HepG2 (cell line): ENCODE measurements around the gene CHCT1. TPM values are rescaled to one million over a fixed set of nuclear protein-coding genes. Genes with fewer than 3 reads are reported as not detected.

ENCODE experiments used
- BHLHE40 ChIP-seq: IDR thresholded peaks from 2 replicates; pipeline ENCODE4 v1.6.1; 2011; ENCODE audit warnings: low read length, improper control_type of control experiment
- PAWR ChIP-seq: sonication (generic); formaldehyde crosslinking; IDR thresholded peaks from 2 replicates; pipeline ENCODE4 v1.4.0; 2020; ENCODE audit warnings: missing genetic modification reagents, mild to moderate bottlenecking, borderline replicate concordance
- POLR2AphosphoS2 ChIP-seq: IDR thresholded peaks from 2 replicates; pipeline ENCODE4 v1.6.1; 2011; ENCODE audit warnings: low read depth, low read length, improper control_type of control experiment
- RFXANK ChIP-seq: IDR thresholded peaks from 2 replicates; pipeline ENCODE4 v1.6.1; 2016
- ZNF34 ChIP-seq: sonication (generic); formaldehyde crosslinking; IDR thresholded peaks from 2 replicates; pipeline ENCODE4 v1.4.0; 2020; ENCODE audit warnings: mild to moderate bottlenecking, missing genetic modification reagents, borderline replicate concordance
- ZNF441 ChIP-seq: sonication (generic); formaldehyde crosslinking; IDR thresholded peaks from 2 replicates; pipeline ENCODE4 v1.7.0; 2021; ENCODE audit warnings: missing genetic modification reagents, borderline replicate concordance
- ZNF546 ChIP-seq: sonication (generic); formaldehyde crosslinking; conservative IDR thresholded peaks from 2 replicates; pipeline ENCODE4 v1.8.1; 2023; ENCODE audit warnings: mild to moderate bottlenecking, missing genetic modification reagents
- ZNF776 ChIP-seq: sonication (generic); formaldehyde crosslinking; IDR thresholded peaks from 2 replicates; pipeline ENCODE4 v1.4.0; 2020; ENCODE audit warnings: mild to moderate bottlenecking, missing genetic modification reagents
- polyA plus RNA-seq, 8 experiments: library from polyadenylated mRNA; depleted of rRNA in 3 of 8; stranded (reverse) in 7 of 8; unstranded in 1 of 8; fragments of >200 nt; fragmentation: Illumina TruSeq in 4 of 8; extraction: Trizol in 4 of 8; gene quantifications; 2 replicates each; pipeline versions ENCODE4 v1.2.1 to v1.2.3, GENCODE V29; 2011 to 2016; ENCODE audit warnings: low read depth in 4 of 8, missing spikeins in 1 of 8, mixed read lengths in 1 of 8; ENCODE audit not compliant: insufficient read depth in 1 of 8
- total RNA-seq, 5 experiments: library from RNA; depleted of rRNA; stranded (reverse); fragments of >200 nt; fragmentation: Illumina TruSeq; extraction: Trizol; gene quantifications; 2 replicates each; pipeline ENCODE4 v1.2.3, GENCODE V29; 2016; ENCODE audit warnings: low read depth in 1 of 5
- TF ChIP-seq, protein P1 (sequence below): sonication (generic); formaldehyde crosslinking; IDR thresholded peaks from 2 replicates; pipeline ENCODE4 v1.4.0; 2020; ENCODE audit warnings: mild to moderate bottlenecking, missing genetic modification reagents
- TF ChIP-seq, protein P2 (sequence below): sonication (generic); formaldehyde crosslinking; IDR thresholded peaks from 2 replicates; pipeline ENCODE4 v1.5.1; 2020; ENCODE audit warnings: missing genetic modification reagents, mild to moderate bottlenecking, borderline replicate concordance
- TF ChIP-seq, protein P3 (sequence below), 2 experiments: sonication (generic) in 1 of 2; formaldehyde crosslinking in 1 of 2; IDR thresholded peaks; 2 replicates each; pipeline versions ENCODE4 v1.6.1 to v1.9.0; 2014 to 2022; ENCODE audit warnings: antibody characterized with exemption in 1 of 2, borderline replicate concordance in 1 of 2, inconsistent platforms in 1 of 2, low read depth in 1 of 2, missing genetic modification reagents in 1 of 2

The CHCT1 gene
- total and polyA plus RNA-seq, 2 of the 13 experiments (the other 11 are each of a cell fraction or from before 2014, with no cell fraction given): not detected

DNA sequence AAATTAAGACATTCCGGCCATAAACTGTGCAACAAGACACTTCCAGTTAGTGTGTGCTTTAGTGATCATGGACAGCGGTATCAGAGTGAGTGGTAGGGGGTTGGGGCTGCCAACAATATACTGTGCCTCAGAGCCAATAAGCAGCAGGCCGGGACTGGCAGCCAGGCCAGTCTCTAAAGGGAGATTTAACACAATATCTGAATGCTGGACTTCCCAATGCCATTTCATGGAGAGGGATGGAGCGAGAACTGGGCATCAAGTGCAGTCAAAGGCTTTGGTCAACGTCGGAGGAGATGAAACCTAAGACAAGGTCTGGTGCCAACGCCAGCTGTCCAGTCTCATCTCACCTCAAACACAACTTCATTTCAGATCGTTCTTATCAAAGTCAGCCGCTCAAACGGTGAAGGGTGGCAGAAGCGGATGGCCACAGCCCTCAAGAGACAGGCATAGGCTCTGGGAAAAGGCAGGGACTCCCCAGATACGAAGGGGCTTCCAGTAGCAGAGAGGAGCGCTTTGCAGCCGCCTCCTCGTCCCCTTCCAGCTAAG is 31.3 kb upstream of the CHCT1 start (continued):
- TF ChIP-seq BHLHE40: no peak
- TF ChIP-seq RFXANK (CRISPR knock-in tag): no peak
- TF ChIP-seq, protein P1, sequence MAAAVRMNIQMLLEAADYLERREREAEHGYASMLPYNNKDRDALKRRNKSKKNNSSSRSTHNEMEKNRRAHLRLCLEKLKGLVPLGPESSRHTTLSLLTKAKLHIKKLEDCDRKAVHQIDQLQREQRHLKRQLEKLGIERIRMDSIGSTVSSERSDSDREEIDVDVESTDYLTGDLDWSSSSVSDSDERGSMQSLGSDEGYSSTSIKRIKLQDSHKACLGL (CRISPR knock-in tag): no peak
- no peak for TF ChIP-seq ZNF441 (CRISPR knock-in tag)
- TF ChIP-seq, protein P2, sequence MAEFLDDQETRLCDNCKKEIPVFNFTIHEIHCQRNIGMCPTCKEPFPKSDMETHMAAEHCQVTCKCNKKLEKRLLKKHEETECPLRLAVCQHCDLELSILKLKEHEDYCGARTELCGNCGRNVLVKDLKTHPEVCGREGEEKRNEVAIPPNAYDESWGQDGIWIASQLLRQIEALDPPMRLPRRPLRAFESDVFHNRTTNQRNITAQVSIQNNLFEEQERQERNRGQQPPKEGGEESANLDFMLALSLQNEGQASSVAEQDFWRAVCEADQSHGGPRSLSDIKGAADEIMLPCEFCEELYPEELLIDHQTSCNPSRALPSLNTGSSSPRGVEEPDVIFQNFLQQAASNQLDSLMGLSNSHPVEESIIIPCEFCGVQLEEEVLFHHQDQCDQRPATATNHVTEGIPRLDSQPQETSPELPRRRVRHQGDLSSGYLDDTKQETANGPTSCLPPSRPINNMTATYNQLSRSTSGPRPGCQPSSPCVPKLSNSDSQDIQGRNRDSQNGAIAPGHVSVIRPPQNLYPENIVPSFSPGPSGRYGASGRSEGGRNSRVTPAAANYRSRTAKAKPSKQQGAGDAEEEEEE (CRISPR knock-in tag): 0 out of 2 replicates have a peak, but pooled peaks have one; percentile 50
- TF ChIP-seq, protein P3, sequence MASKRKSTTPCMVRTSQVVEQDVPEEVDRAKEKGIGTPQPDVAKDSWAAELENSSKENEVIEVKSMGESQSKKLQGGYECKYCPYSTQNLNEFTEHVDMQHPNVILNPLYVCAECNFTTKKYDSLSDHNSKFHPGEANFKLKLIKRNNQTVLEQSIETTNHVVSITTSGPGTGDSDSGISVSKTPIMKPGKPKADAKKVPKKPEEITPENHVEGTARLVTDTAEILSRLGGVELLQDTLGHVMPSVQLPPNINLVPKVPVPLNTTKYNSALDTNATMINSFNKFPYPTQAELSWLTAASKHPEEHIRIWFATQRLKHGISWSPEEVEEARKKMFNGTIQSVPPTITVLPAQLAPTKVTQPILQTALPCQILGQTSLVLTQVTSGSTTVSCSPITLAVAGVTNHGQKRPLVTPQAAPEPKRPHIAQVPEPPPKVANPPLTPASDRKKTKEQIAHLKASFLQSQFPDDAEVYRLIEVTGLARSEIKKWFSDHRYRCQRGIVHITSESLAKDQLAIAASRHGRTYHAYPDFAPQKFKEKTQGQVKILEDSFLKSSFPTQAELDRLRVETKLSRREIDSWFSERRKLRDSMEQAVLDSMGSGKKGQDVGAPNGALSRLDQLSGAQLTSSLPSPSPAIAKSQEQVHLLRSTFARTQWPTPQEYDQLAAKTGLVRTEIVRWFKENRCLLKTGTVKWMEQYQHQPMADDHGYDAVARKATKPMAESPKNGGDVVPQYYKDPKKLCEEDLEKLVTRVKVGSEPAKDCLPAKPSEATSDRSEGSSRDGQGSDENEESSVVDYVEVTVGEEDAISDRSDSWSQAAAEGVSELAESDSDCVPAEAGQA (IDR thresholded peaks at IDR 0.05; ENCODE audit: low read depth): no peak
- TF ChIP-seq, protein P3 (CRISPR knock-in tag; IDR thresholded peaks at IDR 0.05; ENCODE audit: borderline replicate concordance): no peak
- no peak for TF ChIP-seq ZNF776 (CRISPR knock-in tag)
- no peak for TF ChIP-seq POLR2AphosphoS2
- no peak for TF ChIP-seq ZNF34
- TF ChIP-seq ZNF546 (CRISPR knock-in tag): no peak
- no peak for TF ChIP-seq PAWR (CRISPR knock-in tag)
